ENCODE results near the gene GMDS.
"Not testable (repeated sequence)": the region's sequence is repeated elsewhere in the genome, so short reads cannot be mapped to it uniquely, and the experiment has no call there.

GMDS gene

GRCh38 chr6:1709234-1709641, 536.2 kb downstream of the GMDS start:
- DNase-seq (ENCODE audit: low read depth in 2 of 2): no peak

GRCh38 chr6:1708820-1709219, 536.6 kb downstream of the GMDS start:
- DNase-seq (ENCODE audit: low read depth in 2 of 2): no peak

GRCh38 chr6:1708122-1708521, 537.3 kb downstream of the GMDS start:
- DNase-seq (ENCODE audit: low read depth in 2 of 2): no peak

- DNase-seq (ENCODE audit: low read depth in 2 of 2): no peak
These were observed 539.8 kb downstream of the GMDS start for GRCh38 chr6:1705630-1706029.

GRCh38 chr6:1705183-1705582, 540.2 kb downstream of the GMDS start:
- no peak for DNase-seq (ENCODE audit: low read depth in 2 of 2)

- DNase-seq (ENCODE audit: low read depth in 2 of 2): no peak
These were observed 540.7 kb downstream of the GMDS start for GRCh38 chr6:1704711-1705110.

- DNase-seq (ENCODE audit: low read depth in 2 of 2): no peak
These were observed 541.5 kb downstream of the GMDS start for GRCh38 chr6:1703923-1704322.

GRCh38 chr6:1703091-1703855, 542.1 kb downstream of the GMDS start:
- DNase-seq (ENCODE audit: low read depth in 2 of 2): no peak

GRCh38 chr6:1702580-1703051, 542.8 kb downstream of the GMDS start:
- DNase-seq (ENCODE audit: low read depth in 2 of 2): no peak

GRCh38 chr6:1701668-1702353, 543.6 kb downstream of the GMDS start:
- no peak for DNase-seq (ENCODE audit: low read depth in 2 of 2)

GRCh38 chr6:1700278-1700967, 545.0 kb downstream of the GMDS start:
- no peak for DNase-seq (ENCODE audit: low read depth in 2 of 2)

- DNase-seq (ENCODE audit: low read depth in 2 of 2): no peak
These were observed 546.9 kb downstream of the GMDS start for GRCh38 chr6:1698527-1698926.

GRCh38 chr6:1697688-1698351, 547.6 kb downstream of the GMDS start:
- no peak for DNase-seq (ENCODE audit: low read depth in 2 of 2)

GRCh38 chr6:1696463-1696850, 548.9 kb downstream of the GMDS start:
- DNase-seq (ENCODE audit: low read depth in 2 of 2): no peak

GRCh38 chr6:1695546-1696462, 549.6 kb downstream of the GMDS start:
- DNase-seq (ENCODE audit: low read depth in 2 of 2): no peak

GRCh38 chr6:1691828-1692227, 553.6 kb downstream of the GMDS start:
- DNase-seq (ENCODE audit: low read depth in 2 of 2): not testable (repeated sequence)

- not testable (repeated sequence) for DNase-seq (ENCODE audit: low read depth in 2 of 2)
These were observed 554.7 kb downstream of the GMDS start for GRCh38 chr6:1690656-1691055.

- DNase-seq (ENCODE audit: low read depth in 2 of 2): no peak
These were observed 556.3 kb downstream of the GMDS start for GRCh38 chr6:1689141-1689540.

- DNase-seq (ENCODE audit: low read depth in 2 of 2): no peak
These were observed 557.0 kb downstream of the GMDS start for GRCh38 chr6:1688396-1688795.

- no peak for DNase-seq (ENCODE audit: low read depth in 2 of 2)
These were observed 558.0 kb downstream of the GMDS start for GRCh38 chr6:1687402-1687801.
